Activated CD4-positive, alpha-beta T cell treated with anti-CD3 and anti-CD28 coated beads for 24 hours (primary cell): ENCODE results near the gene PLEKHM3.

Experiments used
- DNase-seq, 2 donors: peaks; one replicate each; pipeline ENCODE4 v3.0.0-alpha.2; 2020; ENCODE audit warnings: low read depth in 2 of 2

Gene PLEKHM3

GRCh38 chr2:208025037-208025813, at the start of gene PLEKHM3:
TSS of gene PLEKHM3 (minus strand) at chr2:208025527. CDS start at chr2:208001639, 23,888 bp downstream.
- DNase-seq = peak; percentile 62 to 66

- no peak for DNase-seq
Observed at GRCh38 chr2:208074610-208075356, 49.5 kb upstream of the PLEKHM3 start.

- DNase-seq = peak; percentile 31 to 42
Observed at GRCh38 chr2:208072250-208072892, 47.0 kb upstream of the PLEKHM3 start.

GRCh38 chr2:208069186-208069585, 43.9 kb upstream of the PLEKHM3 start:
- DNase-seq = no peak

GRCh38 chr2:208066016-208066415, 40.7 kb upstream of the PLEKHM3 start:
- DNase-seq = no peak

- no peak for DNase-seq
Observed at GRCh38 chr2:208065476-208065875, 40.1 kb upstream of the PLEKHM3 start.

GRCh38 chr2:208064220-208064961, 39.1 kb upstream of the PLEKHM3 start:
- no peak for DNase-seq

GRCh38 chr2:208062961-208063360, 37.6 kb upstream of the PLEKHM3 start:
- no peak for DNase-seq

- no peak for DNase-seq
Observed at GRCh38 chr2:208062113-208062512, 36.8 kb upstream of the PLEKHM3 start.

- no peak for DNase-seq
Observed at GRCh38 chr2:208057108-208057507, 31.8 kb upstream of the PLEKHM3 start.

GRCh38 chr2:208049441-208049840, 24.1 kb upstream of the PLEKHM3 start:
- no peak for DNase-seq

GRCh38 chr2:208049006-208049405, 23.7 kb upstream of the PLEKHM3 start:
- DNase-seq = no peak

- DNase-seq = no peak
Observed at GRCh38 chr2:208047840-208048239, 22.5 kb upstream of the PLEKHM3 start.

- no peak for DNase-seq
Observed at GRCh38 chr2:208046686-208047085, 21.4 kb upstream of the PLEKHM3 start.

- DNase-seq = no peak
Observed at GRCh38 chr2:208042450-208042849, 17.1 kb upstream of the PLEKHM3 start.

GRCh38 chr2:208042041-208042440, 16.7 kb upstream of the PLEKHM3 start:
- DNase-seq = no peak

GRCh38 chr2:208040199-208041171, 15.2 kb upstream of the PLEKHM3 start:
- peak; percentile 68 to 73 for DNase-seq

- no peak for DNase-seq
Observed at GRCh38 chr2:208039376-208040110, 14.2 kb upstream of the PLEKHM3 start.

- no peak for DNase-seq
Observed at GRCh38 chr2:208037564-208038487, 12.5 kb upstream of the PLEKHM3 start.
